H9 (cell line): ENCODE measurements around the gene HOXC12. TPM values are rescaled to one million over a fixed set of nuclear protein-coding genes. Genes with fewer than 3 reads are reported as not detected.

Experiments used
- DNase-seq: peaks from one replicate; pipeline ENCODE4 v3.0.0-alpha.2; 2017
- H2AFZ ChIP-seq: one replicate; pipeline ENCODE4 v1.6.1; 2013; ENCODE audit warnings: mild to moderate bottlenecking, low read length, control low read depth, moderate library complexity
- H2AK5ac ChIP-seq: 2 replicates; pipeline ENCODE4 v1.6.1; 2013; ENCODE audit warnings: low read length, control low read depth, mixed read lengths; ENCODE audit not compliant: insufficient read length
- H2BK120ac ChIP-seq: one replicate; pipeline ENCODE4 v1.6.1; 2013; ENCODE audit warnings: low read depth, mild to moderate bottlenecking, low read length, control low read depth, inconsistent platforms; ENCODE audit not compliant: poor library complexity, severe bottlenecking
- H2BK12ac ChIP-seq: 2 replicates; pipeline ENCODE4 v1.6.1; 2013; ENCODE audit warnings: low read length, control low read depth, mixed read lengths, low read depth; ENCODE audit not compliant: insufficient read length
- H2BK15ac ChIP-seq: 2 replicates; pipeline ENCODE4 v1.6.1; 2013; ENCODE audit warnings: low read depth, low read length, control low read depth
- H2BK20ac ChIP-seq: one replicate; pipeline ENCODE4 v1.6.1; 2013; ENCODE audit warnings: low read depth, mild to moderate bottlenecking, low read length, control low read depth, inconsistent platforms; ENCODE audit not compliant: poor library complexity, severe bottlenecking
- H2BK5ac ChIP-seq: 2 replicates; pipeline ENCODE4 v1.6.1; 2013; ENCODE audit warnings: low read length, control low read depth, mixed read lengths; ENCODE audit not compliant: insufficient read length
- H3K14ac ChIP-seq: 2 replicates; pipeline ENCODE4 v1.6.1; 2013; ENCODE audit warnings: low read length, control low read depth; ENCODE audit not compliant: insufficient read depth
- H3K18ac ChIP-seq: 2 replicates; pipeline ENCODE4 v1.6.1; 2013; ENCODE audit warnings: low read depth, mild to moderate bottlenecking, mixed read lengths, low read length, control low read depth; ENCODE audit not compliant: insufficient read length
- H3K23ac ChIP-seq: 2 replicates; pipeline ENCODE4 v1.6.1; 2013; ENCODE audit warnings: low read length, control low read depth, mixed read lengths, low read depth; ENCODE audit not compliant: insufficient read length
- H3K23me2 ChIP-seq: 2 replicates; pipeline ENCODE4 v1.6.1; 2013; ENCODE audit warnings: low read depth, mild to moderate bottlenecking, mixed read lengths, low read length, control low read depth; ENCODE audit not compliant: insufficient read length, poor library complexity, severe bottlenecking
- H3K27ac ChIP-seq: 2 replicates; pipeline ENCODE4 v1.5.1; 2013; ENCODE audit warnings: low read length, control low read depth, mixed read lengths, low read depth; ENCODE audit not compliant: insufficient read length
- H3K27me3 ChIP-seq: 2 replicates; pipeline ENCODE4 v1.6.1; 2013; ENCODE audit warnings: low read length, control low read depth, inconsistent platforms; ENCODE audit not compliant: insufficient read depth
- H3K4ac ChIP-seq: 2 replicates; pipeline ENCODE4 v1.6.1; 2013; ENCODE audit warnings: low read depth, mild to moderate bottlenecking, control low read depth, inconsistent platforms, low read length, moderate library complexity
- H3K4me1 ChIP-seq: 2 replicates; pipeline ENCODE4 v1.6.1; 2013; ENCODE audit warnings: low read length, control low read depth, inconsistent platforms; ENCODE audit not compliant: insufficient read depth
- H3K4me2 ChIP-seq: 2 replicates; pipeline ENCODE4 v1.6.1; 2013; ENCODE audit warnings: low read length, control low read depth, mixed read lengths; ENCODE audit not compliant: insufficient read length, insufficient read depth
- H3K56ac ChIP-seq: 2 replicates; pipeline ENCODE4 v1.6.1; 2013; ENCODE audit warnings: low read depth, mild to moderate bottlenecking, mixed read lengths, low read length, control low read depth; ENCODE audit not compliant: insufficient read length
- H3K79me1 ChIP-seq: 2 replicates; pipeline ENCODE4 v1.6.1; 2013; ENCODE audit warnings: low read depth, mild to moderate bottlenecking, moderate library complexity, low read length, control low read depth, inconsistent platforms; ENCODE audit not compliant: insufficient read depth, poor library complexity, severe bottlenecking
- H3K79me2 ChIP-seq: 2 replicates; pipeline ENCODE4 v1.6.1; 2013; ENCODE audit warnings: low read length, control low read depth, inconsistent platforms; ENCODE audit not compliant: insufficient read depth
- H3K9ac ChIP-seq: 2 replicates; pipeline ENCODE4 v1.6.1; 2013; ENCODE audit warnings: low read length, control low read depth, mixed read lengths; ENCODE audit not compliant: insufficient read length; ENCODE audit errors: extremely low read depth
- H3K9me3 ChIP-seq: one replicate; pipeline ENCODE4 v1.6.1; 2013; ENCODE audit warnings: low read depth, low read length, inconsistent platforms; ENCODE audit not compliant: control insufficient read depth
- H3T11ph ChIP-seq: one replicate; pipeline ENCODE4 v1.6.1; 2013; ENCODE audit warnings: mild to moderate bottlenecking, low read length, control low read depth, inconsistent platforms
- H4K20me1 ChIP-seq: one replicate; pipeline ENCODE4 v1.6.1; 2013; ENCODE audit not compliant: control insufficient read depth, insufficient read length, insufficient read depth
- H4K5ac ChIP-seq: 2 replicates; pipeline ENCODE4 v1.6.1; 2013; ENCODE audit warnings: low read depth, mild to moderate bottlenecking, mixed read lengths, low read length, control low read depth; ENCODE audit not compliant: insufficient read length
- H4K8ac ChIP-seq: replicated peaks from 2 replicates; pipeline ENCODE4 v1.6.1; 2013; ENCODE audit warnings: low read length, control low read depth, mixed read lengths, low read depth; ENCODE audit not compliant: insufficient read length
- H4K91ac ChIP-seq: 2 replicates; pipeline ENCODE4 v1.6.1; 2013; ENCODE audit warnings: low read depth, mild to moderate bottlenecking, moderate library complexity, mixed read lengths, low read length, control low read depth; ENCODE audit not compliant: insufficient read length
- H3K27ac Mint-ChIP-seq, 3 experiments: 2 replicates in 2 of 3; 3 replicates in 1 of 3; pipeline ENCODE4 v1.8.0; 2020 to 2021; ENCODE audit warnings: mixed read lengths in 3 of 3, mild to moderate bottlenecking in 1 of 3, moderate library complexity in 1 of 3
- H3K27me3 Mint-ChIP-seq: 2 replicates; pipeline ENCODE4 v1.8.0; 2021; ENCODE audit warnings: low read depth, mild to moderate bottlenecking, moderate library complexity, mixed read lengths
- H3K36me3 Mint-ChIP-seq, 3 experiments: 2 replicates in 2 of 3; 3 replicates in 1 of 3; pipeline ENCODE4 v1.8.0; 2020 to 2021; ENCODE audit warnings: low read depth in 3 of 3, mixed read lengths in 3 of 3; ENCODE audit not compliant: insufficient read depth in 1 of 3
- H3K4me1 Mint-ChIP-seq, 2 experiments: 2 replicates each; pipeline ENCODE4 v1.8.0; 2020; ENCODE audit warnings: mixed read lengths in 2 of 2
- H3K4me3 Mint-ChIP-seq, 2 experiments: 2 replicates in 1 of 2; 3 replicates in 1 of 2; pipeline ENCODE4 v1.8.0; 2020 to 2021; ENCODE audit warnings: mild to moderate bottlenecking in 2 of 2, mixed read lengths in 2 of 2, moderate library complexity in 1 of 2
- H3K9me3 Mint-ChIP-seq, 2 experiments: 2 replicates in 1 of 2; 3 replicates in 1 of 2; pipeline ENCODE4 v1.8.0; 2020; ENCODE audit warnings: mild to moderate bottlenecking in 2 of 2, mixed read lengths in 2 of 2, moderate library complexity in 1 of 2
- WGBS: extraction: QIAGEN DNeasy Blood & Tissue Kit; methylation state at CpG from one replicate; pipeline ENCODE4 v1.1.7; 2013; ENCODE audit warnings: missing lambda C conversion rate, low lambda C conversion rate, mixed read lengths; ENCODE audit not compliant: insufficient read length; ENCODE audit errors: extremely low coverage; 5-methylcytosine and 5-hydroxymethylcytosine counted together
- total RNA-seq: library from RNA; stranded (reverse); gene quantifications from 2 replicates; pipeline ENCODE4 v1.2.1, GENCODE V29; 2021
- TF ChIP-seq, protein P1 (sequence below): fragments of 200-600 bp; sonication (generic); conservative IDR thresholded peaks from 3 replicates; pipeline ENCODE4 v1.8.0; 2021; ENCODE audit warnings: antibody characterized with exemption, mild to moderate bottlenecking

Gene HOXC12
- total RNA-seq, 1 experiment from 2014 or later, result not detected

DNA sequence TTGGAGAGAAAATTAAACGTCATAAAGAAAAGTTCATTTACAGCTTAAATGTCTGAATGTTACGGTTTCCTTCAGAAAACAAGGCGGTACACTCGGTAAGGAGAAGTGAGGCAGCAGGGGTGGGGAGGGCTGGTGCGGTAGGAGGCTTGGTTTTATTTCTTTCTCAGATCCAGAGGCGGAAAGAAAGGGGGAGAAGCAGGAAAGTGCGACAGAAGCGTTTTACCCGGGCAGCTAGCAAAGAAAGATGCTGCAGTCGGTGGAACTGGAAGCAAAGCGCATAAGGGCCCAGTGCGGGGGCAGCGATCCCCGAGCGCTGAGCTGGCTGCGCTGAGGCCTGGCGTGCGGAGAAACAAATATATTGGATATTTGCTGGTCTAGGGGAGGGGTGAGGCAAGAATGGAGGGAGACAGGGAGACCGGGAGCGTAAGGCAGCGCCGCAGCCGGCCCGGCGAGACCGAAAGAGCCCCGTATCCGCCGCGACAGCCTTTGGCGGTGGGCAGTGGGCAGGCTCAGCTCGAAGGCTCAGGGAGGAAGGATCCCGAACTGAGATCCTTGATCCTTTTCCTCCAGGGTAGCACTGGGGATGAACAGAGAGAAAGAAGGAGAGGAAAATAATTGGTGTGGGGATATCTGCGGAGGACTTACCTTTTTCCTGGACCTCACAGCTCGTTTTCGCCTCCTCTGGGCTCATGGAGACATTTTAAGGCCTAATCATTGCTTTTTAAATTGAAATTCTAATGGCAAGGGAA, 11.9 kb downstream of the HOXC12 start:
- Histone ChIP-seq H3K23me2 (no peaks in the 10 kb centered on the region), H3K9me3 (no peaks in the 10 kb centered on the region), H3T11ph (no peak overlapping the region), H4K5ac (no peak overlapping the region), H3K79me1 (no peaks in the 10 kb centered on the region), H2BK120ac (no peak overlapping the region), H2BK15ac (no peak overlapping the region), H3K79me2 (no peaks in the 10 kb centered on the region), H2AK5ac (no peak overlapping the region), H3K23ac (no peak overlapping the region), H3K4me2 (peak overlapping the region; percentile 0), H2BK5ac (no peak overlapping the region), H3K27me3 (peaks cover 95% of the 10 kb centered on the region), H4K91ac (no peak overlapping the region), H2BK20ac (no peak overlapping the region), H3K27ac (no peak overlapping the region), H3K56ac (no peak overlapping the region), H2BK12ac (no peak overlapping the region), H3K18ac (no peak overlapping the region), H3K4me1 (no peaks in the 10 kb centered on the region), H3K14ac (no peak overlapping the region), H2AFZ (no peak overlapping the region), H3K4ac (no peak overlapping the region), H4K20me1 (no peaks in the 10 kb centered on the region), H3K9ac (no peak overlapping the region), H4K8ac (no peak overlapping the region)
- no CpG with 5 or more reads among the region's 36 CpGs for WGBS
- H3K27me3 Mint-ChIP-seq, result peaks cover 100% of the 10 kb centered on the region
- DNase-seq, result no peak
- H3K36me3 Mint-ChIP-seq, result peaks cover 0 to 1% (median 0%) of the 10 kb centered on the region in 3 experiments; a peak in 1 of 7 replicates
- peaks cover 8 to 12% of the 10 kb centered on the region in 2 experiments; a peak in 3 of 4 replicates for H3K4me1 Mint-ChIP-seq
- no peak overlapping the region for H3K27ac Mint-ChIP-seq
- peak overlapping the region in 1 of 2 experiments; percentile 59; a peak in 1 of 5 replicates for H3K4me3 Mint-ChIP-seq
- H3K9me3 Mint-ChIP-seq, result peaks cover 2 to 16% of the 10 kb centered on the region in 2 experiments; a peak in 2 of 5 replicates
- TF ChIP-seq, protein P1, sequence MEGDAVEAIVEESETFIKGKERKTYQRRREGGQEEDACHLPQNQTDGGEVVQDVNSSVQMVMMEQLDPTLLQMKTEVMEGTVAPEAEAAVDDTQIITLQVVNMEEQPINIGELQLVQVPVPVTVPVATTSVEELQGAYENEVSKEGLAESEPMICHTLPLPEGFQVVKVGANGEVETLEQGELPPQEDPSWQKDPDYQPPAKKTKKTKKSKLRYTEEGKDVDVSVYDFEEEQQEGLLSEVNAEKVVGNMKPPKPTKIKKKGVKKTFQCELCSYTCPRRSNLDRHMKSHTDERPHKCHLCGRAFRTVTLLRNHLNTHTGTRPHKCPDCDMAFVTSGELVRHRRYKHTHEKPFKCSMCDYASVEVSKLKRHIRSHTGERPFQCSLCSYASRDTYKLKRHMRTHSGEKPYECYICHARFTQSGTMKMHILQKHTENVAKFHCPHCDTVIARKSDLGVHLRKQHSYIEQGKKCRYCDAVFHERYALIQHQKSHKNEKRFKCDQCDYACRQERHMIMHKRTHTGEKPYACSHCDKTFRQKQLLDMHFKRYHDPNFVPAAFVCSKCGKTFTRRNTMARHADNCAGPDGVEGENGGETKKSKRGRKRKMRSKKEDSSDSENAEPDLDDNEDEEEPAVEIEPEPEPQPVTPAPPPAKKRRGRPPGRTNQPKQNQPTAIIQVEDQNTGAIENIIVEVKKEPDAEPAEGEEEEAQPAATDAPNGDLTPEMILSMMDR, result no peak
